NCI-H2107 treated with DMSO at 0.1 percent for 48 hours (cell line): ENCODE data around the gene GTF3C6.
A peak's percentile ranks its signal among the peaks of the same experiment; 100 is the strongest.
"Not testable (repeated sequence)": the region's sequence is repeated elsewhere in the genome, so short reads cannot be mapped to it uniquely, and the experiment has no call there.

Experiments
- DNase-seq: peaks from one replicate; lab custom pipeline; 2025; ENCODE audit not compliant: unreplicated experiment; lab: John Stamatoyannopoulos, UW

GTF3C6 gene

GRCh38 chr6:110979565-110980101, 21.1 kb downstream of the GTF3C6 start:
- no peak for DNase-seq

- no peak for DNase-seq
Observed at GRCh38 chr6:110980227-110980626, 21.7 kb downstream of the GTF3C6 start.

GRCh38 chr6:110980648-110981047, 22.1 kb downstream of the GTF3C6 start:
- DNase-seq: no peak

GRCh38 chr6:110981202-110981600, 22.7 kb downstream of the GTF3C6 start:
- no peak for DNase-seq

GRCh38 chr6:110990840-110991576, 32.5 kb downstream of the GTF3C6 start:
- no peak for DNase-seq

- DNase-seq: no peak
Observed at GRCh38 chr6:110996691-110997090, 38.2 kb downstream of the GTF3C6 start.

- peak; percentile 11 for DNase-seq
Observed at GRCh38 chr6:110999634-111000270, 41.2 kb downstream of the GTF3C6 start.

- no peak for DNase-seq
Observed at GRCh38 chr6:111002350-111002749, 43.8 kb downstream of the GTF3C6 start.

- DNase-seq: peak; percentile 70
Observed at GRCh38 chr6:111011360-111012142, 53.0 kb downstream of the GTF3C6 start.

GRCh38 chr6:111012143-111012452, 53.6 kb downstream of the GTF3C6 start:
- no peak for DNase-seq

- DNase-seq: not testable (repeated sequence)
Observed at GRCh38 chr6:111012520-111012919, 54.0 kb downstream of the GTF3C6 start.

- peak; percentile 22 for DNase-seq
Observed at GRCh38 chr6:111013144-111013915, 54.8 kb downstream of the GTF3C6 start.

- DNase-seq: no peak
Observed at GRCh38 chr6:111015389-111016124, 57.1 kb downstream of the GTF3C6 start.

GRCh38 chr6:111017241-111017640, 58.7 kb downstream of the GTF3C6 start:
- DNase-seq: not testable (repeated sequence)
